ENCODE data around the gene SLC22A15.
"Not testable (repeated sequence)": the region's sequence is repeated elsewhere in the genome, so short reads cannot be mapped to it uniquely, and the experiment has no call there.

The SLC22A15 gene

DNA sequence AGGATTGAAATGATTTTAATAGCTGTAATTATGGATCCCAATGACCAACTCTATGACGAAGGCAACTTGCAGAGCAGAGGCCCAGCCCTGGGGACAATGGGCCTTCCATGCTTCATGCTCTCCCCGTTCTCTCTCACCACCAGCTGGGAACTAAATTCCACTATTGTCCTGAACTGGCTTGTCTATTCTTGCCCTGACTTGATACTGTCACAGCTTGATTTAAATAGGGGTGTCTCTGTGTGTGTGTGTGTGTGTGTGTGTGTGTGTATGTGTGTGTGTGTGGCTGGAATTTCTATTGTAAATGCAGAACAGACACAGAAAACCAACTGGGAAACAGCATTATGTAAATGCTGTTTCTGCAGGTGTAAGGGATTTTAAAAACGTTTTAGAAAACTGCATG is 57.0 kb downstream of the SLC22A15 start:
- DNase-seq (ENCODE audit: low read depth), result no peak

DNA sequence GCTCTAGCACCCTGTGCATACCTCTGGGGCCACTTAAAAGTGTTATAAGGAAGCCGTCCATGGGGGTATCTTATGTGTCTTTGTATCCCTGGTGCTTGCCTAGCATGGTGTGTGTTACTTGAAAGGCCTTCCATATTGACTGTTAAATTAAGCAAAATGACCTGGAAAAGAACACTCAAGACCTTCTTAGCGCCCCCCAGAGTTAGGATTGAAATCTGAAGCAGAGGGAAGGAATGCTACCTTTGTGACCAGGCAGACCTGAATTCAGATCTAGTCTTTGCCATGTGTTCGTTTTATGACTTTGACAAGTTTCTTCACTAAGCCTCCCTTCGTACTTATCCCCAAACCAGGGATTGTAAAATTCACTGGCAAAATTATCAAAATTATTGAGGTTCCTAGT is 59.9 kb downstream of the SLC22A15 start:
- no peak for DNase-seq (ENCODE audit: low read depth)

DNA sequence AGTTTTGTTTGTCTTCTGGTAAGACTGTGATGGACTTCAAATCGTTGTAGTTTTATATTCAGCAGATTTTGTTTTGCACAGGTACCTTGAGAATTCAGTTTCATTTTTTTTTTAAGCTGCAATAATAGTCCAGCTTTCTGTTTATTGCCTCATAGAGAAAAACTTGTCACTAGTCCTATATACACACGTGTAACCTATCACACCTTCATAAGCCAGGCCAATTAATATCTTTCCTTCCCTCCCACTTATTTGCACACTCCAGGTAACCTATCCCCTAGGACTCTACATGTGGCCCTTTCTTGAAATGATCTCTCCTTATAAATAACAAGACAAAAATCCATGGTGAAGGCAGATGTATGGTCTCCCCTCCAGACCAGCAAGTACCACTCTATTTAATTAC is 62.4 kb downstream of the SLC22A15 start:
- DNase-seq (ENCODE audit: low read depth), result no peak

DNA sequence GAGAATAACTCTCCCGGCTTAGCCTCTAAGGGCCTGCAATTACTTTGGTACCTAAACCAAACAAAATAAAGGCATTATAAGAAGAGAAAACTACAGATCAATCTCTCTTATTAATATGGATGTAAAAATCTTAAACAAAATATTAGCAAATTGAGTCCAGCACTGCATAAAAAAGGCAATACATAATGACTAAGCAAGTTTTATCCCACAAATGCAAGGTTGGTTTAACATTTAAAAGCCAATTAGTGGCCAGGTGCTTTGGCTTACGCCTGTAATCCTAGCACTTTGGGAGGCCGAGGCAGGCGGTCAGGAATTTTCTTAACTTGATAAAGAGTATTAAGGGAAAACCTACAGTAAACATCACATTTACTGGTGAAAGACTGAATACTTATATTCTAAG is 67.8 kb downstream of the SLC22A15 start:
- no peak for DNase-seq (ENCODE audit: low read depth)

DNA sequence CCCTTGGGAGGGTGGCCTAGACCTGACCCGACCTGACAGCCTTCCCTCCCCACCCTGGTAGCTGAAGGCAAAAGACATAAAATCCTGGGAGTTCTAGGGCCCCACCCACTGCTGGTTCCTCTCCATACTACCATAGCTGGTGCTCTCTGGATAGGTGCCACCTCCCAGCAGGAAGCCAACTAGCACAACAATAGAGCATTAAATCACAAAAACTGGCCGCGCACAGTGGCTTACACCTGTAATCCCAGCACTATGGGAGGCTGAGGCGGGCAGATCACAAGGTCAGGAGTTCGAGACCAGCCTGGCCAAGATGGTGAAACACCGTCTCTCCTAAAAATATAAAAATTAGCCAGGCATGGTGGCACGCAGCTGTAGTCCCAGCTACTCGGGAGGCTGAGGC is 70.6 kb downstream of the SLC22A15 start:
- not testable (repeated sequence) for DNase-seq (ENCODE audit: low read depth)

DNA sequence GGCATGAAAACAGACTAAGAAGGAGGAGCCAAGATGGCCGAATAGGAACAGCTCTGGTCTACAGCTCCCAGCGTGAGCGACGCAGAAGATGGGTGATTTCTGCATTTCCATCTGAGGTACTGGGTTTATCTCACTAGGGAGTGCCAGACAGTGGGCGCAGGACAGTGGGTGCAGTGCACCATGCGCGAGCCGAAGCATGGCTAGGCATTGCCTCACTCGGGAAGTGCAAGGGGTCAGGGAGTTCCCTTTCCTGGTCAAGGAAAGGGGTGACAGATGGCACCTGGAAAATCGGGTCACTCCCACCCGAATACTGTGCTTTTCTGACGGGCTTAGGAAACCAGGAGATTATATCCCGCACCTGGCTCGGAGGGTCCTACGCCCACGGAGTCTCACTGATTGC is 75.6 kb downstream of the SLC22A15 start:
- not testable (repeated sequence) for DNase-seq (ENCODE audit: low read depth)

DNA sequence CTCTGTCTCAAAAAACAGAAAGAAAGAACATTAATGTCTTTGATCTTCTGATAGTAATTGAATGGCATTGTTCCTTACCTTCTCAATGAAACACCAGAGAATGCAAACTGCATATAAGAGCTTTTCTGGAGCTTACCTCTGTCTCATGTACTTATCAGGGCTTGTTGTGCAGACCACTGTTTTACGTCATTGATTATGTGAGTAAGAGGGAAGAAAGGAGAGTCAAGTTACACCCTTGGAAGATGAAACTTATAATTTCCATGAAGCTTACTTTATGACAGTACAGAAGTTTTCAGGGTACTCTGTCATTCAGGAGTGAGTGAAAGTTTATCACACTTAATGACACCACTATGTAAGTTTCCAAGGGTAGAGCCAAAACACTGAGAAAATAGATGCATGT is 85.9 kb downstream of the SLC22A15 start:
- DNase-seq (ENCODE audit: low read depth), result no peak

DNA sequence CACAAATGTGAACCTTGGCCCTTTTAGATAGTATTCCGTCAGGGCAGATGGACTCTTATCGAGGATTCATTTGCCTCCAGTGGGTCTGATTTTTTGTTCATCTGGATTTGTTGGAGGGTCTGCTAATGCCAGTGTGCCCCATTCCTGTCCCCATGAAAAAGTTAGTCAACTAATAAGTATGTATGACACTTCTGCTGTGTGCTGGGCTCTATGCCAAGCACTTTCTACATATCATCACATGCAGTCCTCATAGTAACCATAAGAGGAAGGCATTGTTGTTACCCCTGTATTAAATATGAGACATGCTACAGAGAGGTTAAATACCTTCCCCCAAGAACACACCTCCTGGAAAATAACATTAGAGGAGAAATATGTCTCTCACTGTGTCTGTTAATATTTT is 88.3 kb downstream of the SLC22A15 start:
- DNase-seq (ENCODE audit: low read depth), result no peak

DNA sequence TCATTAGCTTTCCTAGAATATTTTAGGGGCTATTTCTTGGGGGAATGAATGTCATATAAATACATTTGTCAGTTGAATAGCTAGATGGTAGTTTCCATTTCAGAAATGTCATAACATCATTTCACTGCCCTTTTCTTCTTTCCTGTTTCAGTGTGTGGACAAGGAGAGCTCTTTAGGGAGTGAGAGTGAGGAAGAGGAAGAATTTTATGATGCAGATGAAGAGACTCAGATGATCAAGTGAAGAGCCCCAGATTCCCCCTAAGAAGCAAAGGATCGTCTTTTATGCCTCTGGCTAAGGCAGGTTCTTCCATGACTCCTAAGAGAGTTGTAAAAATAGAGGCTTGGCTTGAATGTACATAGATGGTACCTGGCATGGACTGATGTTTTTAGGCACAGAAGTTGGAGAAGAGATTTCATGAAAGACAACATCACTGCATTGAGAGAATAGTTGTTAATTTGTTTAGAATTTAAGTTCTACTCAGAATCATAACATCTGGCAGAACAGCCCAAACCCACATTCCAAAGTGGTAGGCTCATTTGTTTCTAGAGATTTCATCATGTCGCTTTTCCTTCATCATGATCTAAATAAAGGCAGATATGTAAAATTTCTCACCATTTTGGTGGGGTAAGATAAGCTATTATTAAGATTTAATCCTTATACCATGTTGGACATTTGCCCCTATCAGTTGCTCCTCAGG is 90.7 kb downstream of the SLC22A15 start:
- no peak for DNase-seq (ENCODE audit: low read depth)

DNA sequence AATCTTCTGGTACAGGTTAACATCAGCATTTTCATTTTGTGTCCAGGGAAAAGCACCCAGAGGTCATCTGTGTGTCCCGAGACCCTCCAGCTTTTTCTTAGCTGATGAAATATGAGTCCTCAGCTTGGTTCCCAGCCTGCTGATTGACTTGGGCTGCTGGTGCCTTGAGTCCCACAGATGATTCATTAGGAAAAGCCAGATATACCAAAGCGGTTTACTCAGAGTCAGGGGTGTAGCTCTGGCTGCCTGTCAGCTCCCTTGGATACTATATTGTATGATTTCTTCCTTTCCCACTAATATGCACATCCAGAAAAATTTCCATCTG is 91.2 kb downstream of the SLC22A15 start:
- DNase-seq (ENCODE audit: low read depth), result no peak

DNA sequence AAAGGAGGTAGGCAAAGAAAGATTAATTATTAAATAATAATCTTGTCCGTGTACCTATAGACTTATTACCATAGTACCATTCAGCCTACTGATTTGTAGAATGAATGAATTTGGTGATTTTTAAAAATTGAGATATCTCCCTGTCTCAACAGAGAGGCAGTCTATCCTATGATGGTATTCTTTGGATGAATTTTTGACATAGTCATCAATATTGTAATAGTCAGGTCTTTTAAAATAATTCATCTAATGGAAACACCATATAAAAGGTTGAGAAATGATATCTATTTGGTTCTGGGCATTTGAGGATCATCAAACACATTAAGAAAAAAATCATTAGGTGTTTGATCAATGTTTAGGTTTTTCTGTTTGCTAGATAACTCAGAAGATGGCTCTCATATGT is 99.3 kb downstream of the SLC22A15 start:
- no peak for DNase-seq (ENCODE audit: low read depth)

DNA sequence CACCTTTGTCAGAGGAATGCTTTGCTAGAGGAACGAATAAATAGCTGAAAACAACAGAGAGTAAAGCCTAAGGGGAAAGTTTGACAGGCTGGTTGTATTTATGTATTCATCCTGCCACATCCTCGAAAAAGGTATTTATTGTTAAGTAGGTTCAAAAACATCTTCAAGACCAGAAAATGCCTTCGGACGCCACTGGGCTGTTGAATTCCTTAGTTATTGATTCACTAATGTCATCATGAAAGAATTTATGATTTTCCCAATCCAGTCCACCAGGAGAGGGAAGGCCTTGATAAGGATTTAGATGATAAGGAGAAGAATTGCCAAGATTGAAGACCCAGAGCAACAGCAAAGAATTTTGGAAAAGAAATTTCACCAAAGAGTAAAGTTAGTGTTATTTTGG is 99.7 kb downstream of the SLC22A15 start:
- DNase-seq (ENCODE audit: low read depth), result no peak

DNA sequence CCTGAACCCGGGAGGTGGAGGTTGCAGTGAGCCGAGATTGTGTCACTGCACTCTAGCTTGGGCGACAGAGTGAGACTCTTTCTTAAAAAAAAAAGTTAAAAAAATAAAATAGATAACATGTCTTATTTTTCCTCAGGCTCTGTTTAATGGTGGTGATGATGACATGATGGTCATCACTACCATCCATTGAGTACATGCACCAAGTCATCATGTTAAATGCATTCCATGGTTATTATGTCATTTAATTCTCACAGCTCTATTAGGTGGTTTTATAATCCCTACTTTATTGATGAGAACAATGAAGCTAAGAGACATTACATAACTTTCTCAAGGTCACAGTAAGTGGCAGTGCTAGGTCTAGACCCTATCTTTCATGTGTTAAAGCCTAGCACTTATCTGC is 100.5 kb downstream of the SLC22A15 start:
- DNase-seq (ENCODE audit: low read depth), result no peak

DNA sequence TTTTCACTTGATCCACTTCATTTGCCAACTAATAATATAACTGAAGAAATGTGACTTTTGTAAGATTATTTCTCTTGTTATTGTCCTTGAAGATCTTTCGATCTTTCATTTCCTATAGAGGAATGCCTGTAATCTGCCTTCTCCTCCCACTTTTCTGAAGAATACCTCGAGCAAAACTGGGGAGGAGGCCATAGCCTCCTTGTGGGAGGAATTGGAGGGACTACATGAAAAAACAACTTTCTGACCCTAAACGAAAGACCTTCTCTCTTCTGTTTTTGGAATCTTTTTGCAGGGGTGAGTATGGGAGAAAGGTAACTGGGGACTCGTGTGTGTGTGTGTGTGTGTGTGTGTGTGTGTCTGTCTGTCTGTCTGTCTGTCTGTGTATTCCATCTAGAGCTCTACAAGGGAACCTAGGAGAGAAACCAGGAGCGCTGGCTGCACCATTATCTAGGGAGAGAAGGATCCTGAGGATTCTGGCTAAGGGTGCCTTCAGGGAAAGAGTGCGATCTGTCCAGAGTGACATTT is 102.4 kb downstream of the SLC22A15 start:
- DNase-seq (ENCODE audit: low read depth), result no peak

DNA sequence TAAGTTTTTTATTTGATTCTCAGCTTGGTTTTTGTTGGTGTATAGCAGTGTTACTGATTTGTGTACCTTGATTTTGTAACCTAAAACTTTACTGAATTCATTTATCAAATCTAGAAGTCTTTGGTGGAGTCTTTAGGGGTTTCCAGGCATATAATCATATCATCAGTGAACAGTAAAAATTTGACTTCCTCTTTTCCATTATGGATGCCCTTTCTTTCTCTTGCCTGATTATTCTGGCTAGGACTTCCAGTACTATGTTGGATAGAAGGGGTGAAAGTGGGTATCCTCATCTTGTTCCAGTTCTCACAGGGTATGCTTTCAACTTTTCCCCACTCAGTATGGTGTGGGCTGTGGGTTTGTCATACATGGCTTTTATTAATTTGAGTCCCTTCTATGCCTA is 111.3 kb downstream of the SLC22A15 start:
- DNase-seq (ENCODE audit: low read depth), result no peak

DNA sequence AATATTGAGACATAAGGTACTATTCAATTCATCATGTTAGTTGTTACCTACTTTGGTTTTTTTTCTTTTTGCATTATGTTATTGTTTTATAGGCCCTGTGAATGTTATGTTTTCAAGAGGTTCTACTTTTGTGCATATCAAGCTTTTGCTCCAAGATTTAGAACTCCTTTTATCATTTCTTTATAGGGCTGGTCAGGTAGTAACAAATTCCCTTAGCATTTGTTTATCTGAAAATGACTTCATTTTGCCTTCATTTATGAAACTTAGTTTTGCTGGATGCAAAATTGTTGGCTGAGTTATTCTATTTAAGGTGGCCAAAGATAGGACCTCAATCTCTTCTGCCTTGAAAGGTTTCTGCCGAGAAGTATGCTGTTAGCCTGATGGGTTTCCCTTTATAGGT is 113.6 kb downstream of the SLC22A15 start:
- DNase-seq (ENCODE audit: low read depth), result no peak

DNA sequence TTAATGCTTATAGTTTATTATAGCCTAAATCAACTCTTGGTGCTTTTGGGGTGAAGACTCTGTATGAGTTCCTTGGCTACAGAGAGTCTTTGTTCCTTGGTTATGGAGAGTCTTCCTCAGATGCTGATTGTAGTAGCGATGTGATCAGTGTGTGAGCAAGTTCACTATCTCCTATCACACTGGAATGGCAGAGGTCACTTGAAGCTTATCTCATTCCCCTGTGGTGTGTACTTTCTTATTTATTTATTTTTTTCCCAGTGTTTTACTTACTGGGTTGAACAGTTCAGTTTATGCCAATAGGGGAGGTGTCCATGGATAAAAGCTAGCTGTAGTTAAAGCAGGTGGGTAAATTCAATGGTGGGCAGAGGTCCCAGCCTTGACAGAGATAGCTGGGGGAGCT is 114.8 kb downstream of the SLC22A15 start:
- DNase-seq (ENCODE audit: low read depth), result no peak

DNA sequence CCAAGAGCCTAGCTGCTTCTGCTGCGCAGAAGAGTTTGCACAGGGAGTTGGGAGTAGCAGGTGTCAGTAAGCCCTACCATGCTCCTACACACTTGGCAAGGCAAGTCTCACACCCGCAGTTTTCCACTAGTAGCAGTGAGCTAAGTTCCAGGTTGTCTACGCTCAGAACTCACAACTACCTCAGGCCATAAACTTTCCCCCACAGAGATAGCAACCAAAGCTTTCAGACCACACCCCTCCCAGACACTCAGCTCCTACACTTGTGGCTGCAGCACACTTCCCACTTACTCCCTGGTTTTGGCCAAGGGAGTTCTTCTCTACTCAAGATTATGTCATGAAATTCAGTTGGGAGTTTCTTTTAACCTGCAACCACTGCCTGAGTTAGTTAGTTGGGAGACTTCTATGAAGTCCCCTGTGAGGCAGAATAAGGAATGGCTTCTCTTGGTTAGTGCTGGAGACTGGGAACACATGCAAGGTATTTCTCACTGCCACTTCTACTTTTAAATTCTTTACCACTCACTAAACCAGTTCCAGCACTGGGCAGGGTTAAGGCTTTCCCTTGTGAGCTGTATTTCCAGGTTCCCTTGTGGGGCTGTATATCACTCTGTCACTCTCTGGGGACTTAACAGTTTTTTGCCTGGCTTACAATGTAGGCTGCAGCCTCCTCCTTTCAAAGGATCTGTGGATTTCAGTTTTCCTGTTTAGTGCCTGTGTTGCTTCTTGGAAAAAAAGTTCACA is 116.6 kb downstream of the SLC22A15 start:
- no peak for DNase-seq (ENCODE audit: low read depth)

DNA sequence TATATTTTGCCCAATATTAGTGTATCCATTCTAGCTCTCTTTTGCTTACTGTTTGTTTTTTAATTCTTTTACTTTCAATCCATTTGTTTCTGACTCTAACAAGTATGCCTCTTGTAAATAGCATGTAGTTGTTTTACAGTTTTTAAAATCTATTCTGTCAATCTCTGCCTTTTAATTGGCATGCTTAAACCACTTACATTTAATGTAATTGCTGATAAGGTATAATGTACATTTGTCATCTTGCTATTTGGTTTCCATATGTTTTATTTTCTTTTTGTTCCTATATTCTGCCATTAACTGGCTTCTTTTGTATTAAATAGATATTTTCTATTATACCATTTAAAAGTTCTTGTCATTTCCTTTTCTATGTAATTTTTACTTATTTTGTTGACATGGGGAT is 118.7 kb downstream of the SLC22A15 start:
- no peak for DNase-seq (ENCODE audit: low read depth)

DNA sequence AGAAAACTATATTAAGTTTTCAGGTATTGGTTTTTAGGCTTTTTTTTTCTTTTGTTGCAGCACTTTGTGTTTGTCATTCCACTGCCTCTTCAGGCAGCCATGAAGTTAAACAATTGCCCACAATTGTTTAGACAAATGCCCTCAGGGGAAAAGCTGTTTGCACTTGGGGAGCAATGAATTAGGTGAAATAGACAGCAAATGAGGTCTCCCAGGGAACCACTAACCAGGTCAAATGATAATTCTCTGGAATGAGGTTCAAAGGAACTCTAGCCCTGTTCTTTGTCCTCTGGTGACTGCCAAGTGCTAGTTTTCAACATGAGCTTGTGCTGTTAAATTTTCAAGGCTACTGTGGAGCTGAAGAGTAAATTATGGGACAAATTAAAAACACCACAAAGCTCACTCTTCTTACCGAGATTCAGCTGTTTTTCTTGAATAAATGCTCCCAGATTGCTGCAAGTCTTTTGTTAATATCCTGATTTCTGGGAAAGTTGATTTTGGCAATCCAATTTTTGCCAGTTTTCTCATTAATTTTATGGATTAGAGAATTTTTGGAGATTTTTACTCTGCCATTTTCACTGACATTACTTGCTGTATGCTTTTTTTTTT is 119.8 kb downstream of the SLC22A15 start:
- DNase-seq (ENCODE audit: low read depth), result no peak

DNA sequence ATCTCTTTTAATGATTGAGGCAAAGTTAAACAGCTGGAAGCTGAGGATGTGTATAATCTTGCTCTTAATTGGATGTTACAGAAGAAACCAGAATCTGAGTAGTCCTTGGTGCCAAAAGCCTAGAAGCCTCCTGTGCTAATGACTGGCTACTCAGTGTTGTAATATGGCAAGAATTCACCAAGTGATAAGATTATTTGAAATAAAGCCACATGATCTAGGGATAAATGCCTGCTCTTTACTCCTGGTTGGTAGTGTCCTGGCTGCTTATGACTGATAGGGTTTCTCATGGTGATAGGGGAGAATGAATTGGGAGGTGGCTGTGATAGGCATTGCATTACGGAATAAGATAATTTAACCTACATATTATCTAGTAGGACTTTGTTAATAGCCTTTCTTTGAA is 121.3 kb downstream of the SLC22A15 start:
- no peak for DNase-seq (ENCODE audit: low read depth)

DNA sequence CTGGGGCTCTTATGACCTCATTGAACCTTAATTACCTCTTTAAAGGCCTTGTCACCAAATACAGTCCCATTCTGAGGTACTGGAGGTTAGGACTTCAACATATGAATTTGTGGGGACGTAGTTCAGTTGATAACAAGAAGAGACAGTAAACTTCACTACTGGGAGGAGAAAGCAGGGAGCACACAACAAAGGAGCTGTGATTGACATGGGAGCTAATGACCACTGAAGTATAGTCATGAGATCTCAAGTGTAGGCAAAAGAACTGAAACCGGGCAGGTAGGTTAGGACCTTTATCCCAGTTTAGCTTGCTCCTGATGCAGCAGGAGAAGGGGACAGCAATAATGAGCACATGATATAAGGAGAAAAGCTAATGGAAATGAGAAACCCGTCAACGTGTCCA is 123.1 kb downstream of the SLC22A15 start:
- DNase-seq (ENCODE audit: low read depth), result no peak

DNA sequence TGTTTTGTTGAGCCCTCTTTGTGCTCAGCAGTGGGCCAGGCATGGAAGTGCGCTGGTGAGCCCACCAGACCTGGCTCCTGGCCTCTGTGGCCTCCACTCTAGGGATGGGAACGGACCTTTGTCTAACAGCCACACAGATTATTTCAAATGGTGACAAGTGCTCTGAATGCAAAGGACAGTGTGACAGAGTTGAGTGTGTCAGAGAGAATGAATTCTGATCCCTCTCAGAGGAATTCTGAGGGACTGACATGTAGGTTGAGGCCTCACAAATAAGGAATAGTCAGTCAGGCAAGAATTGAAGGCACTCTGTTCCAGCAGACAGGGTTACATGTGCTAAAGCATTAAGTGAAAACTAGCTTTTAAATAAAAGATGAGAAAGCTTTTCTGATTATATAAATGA is 123.6 kb downstream of the SLC22A15 start:
- DNase-seq (ENCODE audit: low read depth), result no peak
